PC-9 (cell line): Measurements from ENCODE around the gene FTL. TPM values are rescaled to one million over a fixed set of nuclear protein-coding genes. Genes with fewer than 3 reads are reported as not detected.

Source experiments
- BruUV-seq: library from RNA; stranded (reverse); fragments of 400-500 nt; replicated peaks from 2 replicates; lab custom pipeline; 2021; lab: Mats Ljungman, UMichigan
- CTCF ChIA-PET: fragments of 300-600 bp; sonication (Branson Sonifier 250); formaldehyde crosslinking; loops from one replicate; lab custom pipeline; 2022; ENCODE audit warnings: antibody characterized with exemption; lab: Charles Lee
- POLR2A ChIA-PET: fragments of 300-600 bp; sonication (Branson Sonifier 250); formaldehyde crosslinking; loops from one replicate; lab custom pipeline; 2022; ENCODE audit warnings: antibody characterized with exemption; ENCODE audit not compliant: unreplicated experiment; lab: Charles Lee
- DNase-seq, 2 experiments: peaks; one replicate each; pipeline versions ENCODE4 v3.0.0 to v3.0.0-alpha.2; 2015 to 2022; ENCODE audit warnings: mixed read lengths in 1 of 2
- H2AFZ ChIP-seq: fragments of 200-600 bp; sonication (generic); 2 replicates; pipeline ENCODE4 v1.8.1; 2017; ENCODE audit warnings: antibody characterized with exemption
- H3F3A ChIP-seq: fragments of 200-600 bp; sonication (generic); 2 replicates; pipeline ENCODE4 v1.8.1; 2017; ENCODE audit warnings: antibody characterized with exemption, mild to moderate bottlenecking, low read depth; ENCODE audit not compliant: insufficient read depth
- H3K27ac ChIP-seq: fragments of 200-600 bp; sonication (generic); 2 replicates; pipeline ENCODE4 v1.6.1; 2016; ENCODE audit warnings: mixed run types
- H3K27me3 ChIP-seq: fragments of 200-600 bp; sonication (generic); 2 replicates; pipeline ENCODE4 v1.6.1; 2016; ENCODE audit warnings: low read depth, mixed run types; ENCODE audit not compliant: insufficient read depth
- H3K36me3 ChIP-seq: fragments of 200-600 bp; sonication (generic); 2 replicates; pipeline ENCODE4 v1.6.1; 2016; ENCODE audit warnings: low read depth, mixed run types
- H3K4me1 ChIP-seq: fragments of 200-600 bp; sonication (generic); replicated peaks from 2 replicates; pipeline ENCODE4 v1.6.1; 2016; ENCODE audit warnings: mixed run types; ENCODE audit not compliant: insufficient read depth
- H3K4me2 ChIP-seq: fragments of 200-600 bp; sonication (generic); 2 replicates; pipeline ENCODE4 v1.6.1; 2017; ENCODE audit warnings: mixed run types
- H3K4me3 ChIP-seq: fragments of 200-600 bp; sonication (generic); 2 replicates; pipeline ENCODE4 v1.6.1; 2016; ENCODE audit warnings: mixed run types
- H3K79me2 ChIP-seq: fragments of 200-600 bp; sonication (generic); 2 replicates; pipeline ENCODE4 v1.6.1; 2017; ENCODE audit warnings: low read depth, mixed run types
- H3K9me2 ChIP-seq: fragments of 200-600 bp; sonication (generic); 2 replicates; pipeline ENCODE4 v1.8.1; 2017; ENCODE audit warnings: mild to moderate bottlenecking; ENCODE audit not compliant: insufficient read depth
- H3K9me3 ChIP-seq: fragments of 200-600 bp; sonication (generic); 2 replicates; pipeline ENCODE4 v1.8.1; 2016; ENCODE audit warnings: low read depth; ENCODE audit not compliant: insufficient read depth
- H4K20me1 ChIP-seq: fragments of 200-600 bp; sonication (generic); 2 replicates; pipeline ENCODE4 v1.8.1; 2017; ENCODE audit not compliant: insufficient read depth
- CTCF ChIP-seq: fragments of 200-600 bp; sonication (generic); conservative IDR thresholded peaks from 2 replicates; pipeline ENCODE4 v1.6.1; 2017; ENCODE audit warnings: mixed run types, antibody characterized with exemption, mild to moderate bottlenecking, moderate library complexity
- EZH2 ChIP-seq: fragments of 200-600 bp; sonication (generic); IDR thresholded peaks from 2 replicates; pipeline ENCODE4 v1.8.0; 2017; ENCODE audit warnings: antibody characterized with exemption, low read depth
- intact Hi-C: fragments of 100-400 bp; cut with micrococcal nuclease; formaldehyde crosslinking; loops from one replicate; pipeline ENCODE4 v1.10.0; 2022; ENCODE audit not compliant: unreplicated experiment
- total RNA-seq: library from RNA; stranded (reverse); gene quantifications from 2 replicates; pipeline ENCODE4 v1.2.3, GENCODE V29; 2021

The FTL gene
- total RNA-seq, 1 experiment from 2014 or later: 3,822 TPM

- H3K27me3 ChIP-seq: no peaks in the 10 kb centered on the region
- CTCF ChIA-PET: interaction anchor here (0.7 to 0.9 kb wide), 2 partner anchors 16 to 475 kb away, joined by 6 to 9 read pairs; no protein-coding TSS in a partner anchor
- H4K20me1 ChIP-seq: no peaks in the 10 kb centered on the region
- H3F3A ChIP-seq: peaks cover 30% of the 10 kb centered on the region; the same call in 1 of the 2 replicates
- H3K4me2 ChIP-seq: no peak overlapping the region
- DNase-seq: peak in 1 of 2 experiments; percentile 37
- H3K36me3 ChIP-seq: peaks cover 7% of the 10 kb centered on the region; the same call in 1 of the 2 replicates
- H3K9me2 ChIP-seq: no peaks in the 10 kb centered on the region
- no peak overlapping the region for H3K27ac ChIP-seq
- BruUV-seq: no TSS peak
- no peak overlapping the region for H3K4me3 ChIP-seq
- POLR2A ChIA-PET: interaction anchor here (0.6 kb wide), 2 partner anchors 174 to 512 kb away, joined by 6 to 7 read pairs; no protein-coding TSS in a partner anchor
- no peaks in the 10 kb centered on the region for H3K4me1 ChIP-seq
- H3K79me2 ChIP-seq: no peaks in the 10 kb centered on the region
- H3K9me3 ChIP-seq: no peaks in the 10 kb centered on the region
- intact Hi-C loops: no loop called here
- TF ChIP-seq CTCF: peak; percentile 60
- TF ChIP-seq EZH2: no peak
- H2AFZ ChIP-seq: no peak overlapping the region
Measured at GRCh38 chr19:48975947-48976847, 11.1 kb downstream of the FTL start.

GRCh38 chr19:48977061-48977460 lies 12.0 kb downstream of the FTL start:
- Histone ChIP-seq H3K9me3 (no peaks in the 10 kb centered on the region), H2AFZ (no peak overlapping the region), H4K20me1 (no peaks in the 10 kb centered on the region), H3K36me3 (peaks cover 7% of the 10 kb centered on the region; the same call in 1 of the 2 replicates), H3F3A (peaks cover 23% of the 10 kb centered on the region; the same call in 1 of the 2 replicates), H3K4me2 (no peak overlapping the region), H3K27ac (no peak overlapping the region), H3K9me2 (no peaks in the 10 kb centered on the region), H3K27me3 (no peaks in the 10 kb centered on the region), H3K79me2 (no peaks in the 10 kb centered on the region), H3K4me3 (no peak overlapping the region), H3K4me1 (no peaks in the 10 kb centered on the region)
- ChIA-PET CTCF (interaction anchor here (0.6 kb wide), 1 partner anchor 27 kb away, joined by 5 read pairs; no protein-coding TSS in a partner anchor), POLR2A (no interaction called here)
- no peak for TF ChIP-seq CTCF
- no peak for TF ChIP-seq EZH2
- no peak for DNase-seq
- intact Hi-C loops: no loop called here
- no TSS peak for BruUV-seq

- BruUV-seq: no TSS peak
- intact Hi-C loops: no loop called here
- Histone ChIP-seq H4K20me1 (no peaks in the 10 kb centered on the region; the same call in 1 of the 2 replicates), H3F3A (peaks cover 33% of the 10 kb centered on the region), H3K9me3 (no peaks in the 10 kb centered on the region), H3K27me3 (no peaks in the 10 kb centered on the region), H3K4me2 (no peak overlapping the region), H3K27ac (no peak overlapping the region), H3K4me1 (no peaks in the 10 kb centered on the region), H2AFZ (no peak overlapping the region), H3K79me2 (no peaks in the 10 kb centered on the region), H3K4me3 (no peak overlapping the region), H3K9me2 (no peaks in the 10 kb centered on the region), H3K36me3 (peaks cover 7% of the 10 kb centered on the region; the same call in 1 of the 2 replicates)
- CTCF ChIA-PET: no interaction called here
- DNase-seq: no peak
- POLR2A ChIA-PET: no interaction called here
- no peak for TF ChIP-seq EZH2
- TF ChIP-seq CTCF: no peak
Measured at GRCh38 chr19:48982280-48982679, 17.2 kb downstream of the FTL start.
